ENCODE results near the gene MTMR4.

Gene MTMR4

DNA sequence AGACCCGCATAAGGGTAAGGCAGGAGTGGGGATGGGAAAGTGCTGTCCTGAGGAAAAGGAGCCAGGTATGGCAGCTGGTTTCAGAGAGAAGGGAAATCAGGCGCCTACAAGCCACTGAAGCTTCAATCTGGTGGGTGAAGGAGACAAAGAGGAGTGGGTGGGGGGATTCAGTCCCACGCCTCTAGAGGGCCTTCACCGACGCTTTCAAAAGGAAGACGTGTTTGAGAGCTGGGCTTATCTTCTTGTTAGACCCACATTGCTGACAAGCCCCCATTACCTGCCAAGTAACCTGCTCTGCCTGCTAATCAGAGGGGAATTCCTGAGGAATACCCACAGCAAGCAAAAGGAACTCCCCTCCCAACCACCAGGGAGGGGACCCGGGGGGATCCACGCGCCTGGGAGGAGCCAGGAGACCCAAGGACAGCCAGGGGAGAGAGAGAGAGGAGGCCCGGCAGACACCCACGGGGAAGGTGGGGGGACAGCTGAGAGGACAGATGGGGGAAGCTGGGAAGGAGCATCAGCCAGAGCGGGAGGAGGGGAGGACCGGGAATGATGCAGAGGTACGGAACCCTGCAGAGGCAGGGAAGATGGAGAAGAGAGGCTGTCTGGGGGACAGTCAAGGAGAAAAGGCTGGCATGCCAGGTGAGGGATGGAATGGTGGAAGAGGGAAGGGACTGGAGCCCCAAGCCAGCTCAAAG lies 1.0 kb downstream of the MTMR4 start:
- no peak for DNase-seq (ENCODE audit: low read depth)
- in situ Hi-C loops (cut with HindIII; ENCODE audit: low sequenced_read_pairs), result no loop called here
- TF ChIP-seq, protein P1, sequence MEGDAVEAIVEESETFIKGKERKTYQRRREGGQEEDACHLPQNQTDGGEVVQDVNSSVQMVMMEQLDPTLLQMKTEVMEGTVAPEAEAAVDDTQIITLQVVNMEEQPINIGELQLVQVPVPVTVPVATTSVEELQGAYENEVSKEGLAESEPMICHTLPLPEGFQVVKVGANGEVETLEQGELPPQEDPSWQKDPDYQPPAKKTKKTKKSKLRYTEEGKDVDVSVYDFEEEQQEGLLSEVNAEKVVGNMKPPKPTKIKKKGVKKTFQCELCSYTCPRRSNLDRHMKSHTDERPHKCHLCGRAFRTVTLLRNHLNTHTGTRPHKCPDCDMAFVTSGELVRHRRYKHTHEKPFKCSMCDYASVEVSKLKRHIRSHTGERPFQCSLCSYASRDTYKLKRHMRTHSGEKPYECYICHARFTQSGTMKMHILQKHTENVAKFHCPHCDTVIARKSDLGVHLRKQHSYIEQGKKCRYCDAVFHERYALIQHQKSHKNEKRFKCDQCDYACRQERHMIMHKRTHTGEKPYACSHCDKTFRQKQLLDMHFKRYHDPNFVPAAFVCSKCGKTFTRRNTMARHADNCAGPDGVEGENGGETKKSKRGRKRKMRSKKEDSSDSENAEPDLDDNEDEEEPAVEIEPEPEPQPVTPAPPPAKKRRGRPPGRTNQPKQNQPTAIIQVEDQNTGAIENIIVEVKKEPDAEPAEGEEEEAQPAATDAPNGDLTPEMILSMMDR (IDR thresholded peaks at IDR 0.05; ENCODE audit: low read depth, low read length, missing control alignments), result no peak
- H3K4me3 ChIP-seq (ENCODE audit: low read depth, low read length), result peak overlapping the region; percentile 75

DNA sequence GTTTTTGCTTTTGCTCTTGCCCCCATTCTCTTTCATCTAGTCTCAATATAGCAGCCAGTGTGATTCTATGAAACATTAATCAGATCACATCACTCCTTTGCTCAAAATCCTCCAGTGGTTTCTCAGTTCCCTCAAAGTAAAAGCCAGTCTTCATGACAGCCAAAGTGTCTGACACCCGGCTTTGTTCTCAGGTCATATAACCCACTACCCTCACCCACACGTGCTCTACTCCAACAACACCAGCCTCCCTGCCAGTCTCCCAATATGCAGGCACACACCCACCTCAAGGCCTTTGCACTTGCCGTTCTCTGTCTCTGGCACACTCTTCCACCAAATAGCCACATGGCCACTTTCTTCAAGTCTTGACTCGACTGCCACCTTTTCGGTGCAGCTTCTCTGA lies 4.4 kb downstream of the MTMR4 start:
- no peak for DNase-seq (ENCODE audit: low read depth)
- in situ Hi-C loops (cut with HindIII; ENCODE audit: low sequenced_read_pairs), result no loop called here
- no peak overlapping the region for H3K4me3 ChIP-seq (ENCODE audit: low read depth, low read length)
- TF ChIP-seq, protein P1 (IDR thresholded peaks at IDR 0.05; ENCODE audit: low read depth, low read length, missing control alignments), result no peak

DNA sequence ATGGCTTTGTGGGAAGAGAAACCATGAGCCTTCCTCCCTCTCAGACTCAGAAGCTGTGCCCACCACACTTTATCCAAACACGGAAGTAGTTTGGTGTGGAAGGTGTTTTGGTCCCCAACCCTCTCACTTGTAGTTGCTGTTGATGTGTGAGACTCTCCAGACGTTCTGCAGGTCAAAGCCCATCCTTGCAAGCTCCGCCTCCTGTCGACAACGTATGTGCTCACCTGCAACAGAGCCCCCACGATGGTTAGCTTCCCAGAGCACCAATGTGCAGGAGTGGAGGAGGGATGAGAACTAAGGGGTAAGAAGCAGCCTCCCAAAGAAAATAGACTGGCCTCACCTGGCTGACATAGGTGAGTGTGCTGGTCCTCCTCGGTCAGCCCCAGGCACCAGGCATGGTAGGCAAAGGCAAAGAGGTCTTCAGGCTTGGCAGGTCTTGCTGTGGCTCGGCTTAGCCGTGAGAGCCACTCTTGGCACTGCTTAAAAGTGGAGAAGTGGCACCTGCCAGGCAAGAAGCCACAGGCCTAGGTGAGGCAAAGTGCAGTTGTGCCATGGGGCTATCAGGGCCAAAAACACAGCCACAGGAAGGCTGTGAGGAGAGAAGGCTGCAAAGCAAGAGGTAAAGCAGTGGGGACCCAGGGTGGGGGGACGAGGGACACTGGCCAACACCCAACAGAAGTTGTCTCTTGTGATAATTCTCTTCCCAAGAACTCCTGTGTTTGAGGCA lies 5.9 kb downstream of the MTMR4 start:
- TF ChIP-seq, protein P1 (IDR thresholded peaks at IDR 0.05; ENCODE audit: low read depth, low read length, missing control alignments), result no peak
- no peak for DNase-seq (ENCODE audit: low read depth)
- no peak overlapping the region for H3K4me3 ChIP-seq (ENCODE audit: low read depth, low read length)
- in situ Hi-C loops (cut with HindIII; ENCODE audit: low sequenced_read_pairs), result no loop called here

DNA sequence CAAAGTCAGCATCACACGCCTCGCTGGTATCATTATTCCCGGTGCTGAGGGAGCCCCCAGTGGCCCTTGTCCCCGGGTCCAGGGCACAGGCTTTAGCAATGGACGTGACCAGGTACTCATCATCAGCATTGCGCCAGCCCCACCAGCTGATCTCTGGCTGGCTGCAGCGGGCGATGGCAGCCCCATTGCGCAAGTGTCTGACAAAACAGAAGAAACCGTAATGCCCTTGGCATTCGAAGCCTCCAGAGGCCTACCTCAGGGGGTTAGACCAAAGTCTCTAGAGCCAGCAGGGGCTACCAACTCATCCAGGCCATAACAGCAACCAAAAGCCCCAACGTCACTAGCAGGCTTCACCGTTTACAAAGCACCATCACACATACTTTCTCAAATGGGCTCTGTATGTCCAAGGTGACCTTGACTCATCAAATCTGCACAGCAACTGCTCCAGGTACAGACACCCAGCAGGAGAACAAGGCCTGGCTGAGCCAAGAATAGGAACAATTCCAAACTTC lies 7.3 kb downstream of the MTMR4 start:
- no peak for DNase-seq (ENCODE audit: low read depth)
- TF ChIP-seq, protein P1 (IDR thresholded peaks at IDR 0.05; ENCODE audit: low read depth, low read length, missing control alignments), result no peak
- no peak overlapping the region for H3K4me3 ChIP-seq (ENCODE audit: low read depth, low read length)
- in situ Hi-C loops (cut with HindIII; ENCODE audit: low sequenced_read_pairs), result no loop called here

DNA sequence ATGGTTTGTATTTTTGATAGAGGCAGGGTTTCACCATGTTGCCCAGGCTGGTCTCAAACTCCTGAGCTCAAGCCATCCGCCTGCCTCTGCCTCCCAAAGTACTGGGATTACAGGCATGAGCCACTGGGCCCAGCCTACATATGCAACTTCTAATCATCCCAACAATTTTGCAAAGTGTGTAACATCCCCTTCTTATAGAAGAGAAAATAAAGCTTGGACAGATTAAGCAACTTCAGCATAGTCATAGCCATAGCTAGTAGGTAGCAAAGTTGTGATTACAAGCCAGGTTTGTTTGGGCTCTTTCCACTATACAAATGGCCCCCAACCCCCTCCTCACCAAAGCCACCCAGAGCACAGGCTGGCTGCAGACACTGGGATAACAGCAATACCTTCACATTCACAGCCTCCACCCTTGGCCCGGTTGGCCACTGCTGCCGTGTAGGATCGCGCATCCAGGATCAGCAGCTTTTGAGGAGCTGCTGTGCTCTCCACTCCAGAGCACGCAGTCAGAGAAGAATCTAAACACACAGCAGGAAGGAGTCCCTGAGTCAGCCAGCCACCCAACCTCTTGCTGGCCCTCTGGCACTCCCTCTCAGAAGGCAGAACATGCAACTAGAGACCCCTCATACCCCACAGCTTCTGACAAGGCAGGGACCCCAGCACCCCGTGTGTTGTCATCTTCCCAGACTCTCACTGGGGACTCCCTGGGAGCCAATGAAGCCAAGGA lies 7.9 kb downstream of the MTMR4 start:
- in situ Hi-C loops (cut with HindIII; ENCODE audit: low sequenced_read_pairs), result no loop called here
- no peak for DNase-seq (ENCODE audit: low read depth)
- TF ChIP-seq, protein P1 (IDR thresholded peaks at IDR 0.05; ENCODE audit: low read depth, low read length, missing control alignments), result no peak
- H3K4me3 ChIP-seq (ENCODE audit: low read depth, low read length), result no peak overlapping the region

DNA sequence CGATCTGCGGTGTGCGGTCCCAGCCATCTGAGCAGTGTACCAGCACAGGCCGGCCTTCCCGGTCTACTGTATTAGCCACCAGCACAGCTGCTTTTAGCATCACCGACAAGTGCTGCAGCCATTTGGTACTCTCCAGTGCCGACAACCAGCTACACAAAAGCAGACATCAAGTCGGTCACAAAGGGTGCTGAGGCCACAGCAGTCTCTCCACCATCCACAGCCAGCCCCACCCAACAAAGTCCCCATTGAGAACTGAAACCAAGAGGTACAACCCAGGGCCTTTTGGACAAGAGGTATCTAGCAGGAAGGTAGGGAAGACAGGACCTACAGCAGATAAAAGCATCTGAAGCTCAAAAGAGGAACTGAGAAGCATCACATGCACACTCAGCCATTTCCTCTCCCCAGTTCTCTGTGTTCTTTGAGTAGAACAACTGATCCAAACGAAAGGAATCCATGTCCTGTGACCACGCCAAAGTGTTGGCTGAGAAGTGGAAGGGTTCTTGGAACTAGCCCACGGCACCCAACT lies 9.5 kb downstream of the MTMR4 start:
- in situ Hi-C loops (cut with HindIII; ENCODE audit: low sequenced_read_pairs), result no loop called here
- DNase-seq (ENCODE audit: low read depth), result no peak
- no peak overlapping the region for H3K4me3 ChIP-seq (ENCODE audit: low read depth, low read length)
- TF ChIP-seq, protein P1 (IDR thresholded peaks at IDR 0.05; ENCODE audit: low read depth, low read length, missing control alignments), result no peak
